DND-41 (cell line): Measurements from ENCODE around the gene PKP2.

Experiments
- ATAC-seq: fragments of 200-7000 bp; cut with Tn5 transposase; 3 replicates; pipeline ENCODE4 v1.9.1; 2021; ENCODE audit warnings: low read depth; ENCODE audit not compliant: insufficient read depth
- DNase-seq: peaks from one replicate; pipeline ENCODE4 v3.0.0-alpha.2; 2020
- H2AFZ ChIP-seq: 2 replicates; pipeline ENCODE4 v1.6.0; 2012; ENCODE audit warnings: low read depth, low read length
- H3K27ac ChIP-seq: 2 replicates; pipeline ENCODE4 v1.5.1; 2012; ENCODE audit warnings: low read length, inconsistent platforms
- H3K27me3 ChIP-seq: fragments of 200-600 bp; sonication (generic); 2 replicates; pipeline ENCODE4 v1.6.0; 2012; ENCODE audit warnings: low read length, mild to moderate bottlenecking, inconsistent platforms; ENCODE audit not compliant: insufficient read depth, poor library complexity
- H3K36me3 ChIP-seq: 2 replicates; pipeline ENCODE4 v1.5.1; 2012; ENCODE audit warnings: low read length, inconsistent platforms; ENCODE audit not compliant: insufficient read depth
- H3K4me1 ChIP-seq: 2 replicates; pipeline ENCODE4 v1.5.1; 2012; ENCODE audit warnings: mild to moderate bottlenecking, low read length; ENCODE audit not compliant: insufficient read depth
- H3K4me2 ChIP-seq: 2 replicates; pipeline ENCODE4 v1.6.0; 2012; ENCODE audit warnings: mild to moderate bottlenecking, moderate library complexity, low read length, inconsistent platforms; ENCODE audit not compliant: insufficient read depth
- H3K4me3 ChIP-seq, 2 experiments: fragments of 200-600 bp in 1 of 2; shearing (Covaris generic) in 1 of 2; 2 replicates each; pipeline ENCODE4 v1.5.1; 2012 to 2016; ENCODE audit warnings: inconsistent platforms in 2 of 2, low read length in 2 of 2, mild to moderate bottlenecking in 2 of 2, low read depth in 1 of 2, moderate library complexity in 1 of 2
- H3K79me2 ChIP-seq: 2 replicates; pipeline ENCODE4 v1.6.0; 2012; ENCODE audit warnings: low read length, inconsistent platforms; ENCODE audit not compliant: insufficient read depth
- H3K9ac ChIP-seq: 2 replicates; pipeline ENCODE4 v1.6.0; 2012; ENCODE audit warnings: low read depth, mild to moderate bottlenecking, inconsistent platforms, low read length, moderate library complexity
- H3K9me3 ChIP-seq: 2 replicates; pipeline ENCODE4 v1.5.1; 2012; ENCODE audit warnings: low read length, moderate library complexity, mild to moderate bottlenecking, inconsistent platforms; ENCODE audit not compliant: insufficient read depth, severe bottlenecking
- H4K20me1 ChIP-seq: 2 replicates; pipeline ENCODE4 v1.6.0; 2012; ENCODE audit warnings: low read length; ENCODE audit not compliant: insufficient read depth
- EZH2 ChIP-seq: IDR thresholded peaks from 3 replicates; pipeline ENCODE4 v1.6.1; 2012; ENCODE audit warnings: borderline replicate concordance, low read depth, mild to moderate bottlenecking, moderate library complexity, low read length, inconsistent platforms; ENCODE audit not compliant: severe bottlenecking
- TF ChIP-seq, protein P1 (sequence below): IDR thresholded peaks from 2 replicates; pipeline ENCODE4 v1.5.1; 2012; ENCODE audit warnings: borderline replicate concordance, low read length, moderate library complexity, mild to moderate bottlenecking; ENCODE audit not compliant: poor library complexity, severe bottlenecking; ENCODE audit errors: extremely low read depth

PKP2 gene

DNA sequence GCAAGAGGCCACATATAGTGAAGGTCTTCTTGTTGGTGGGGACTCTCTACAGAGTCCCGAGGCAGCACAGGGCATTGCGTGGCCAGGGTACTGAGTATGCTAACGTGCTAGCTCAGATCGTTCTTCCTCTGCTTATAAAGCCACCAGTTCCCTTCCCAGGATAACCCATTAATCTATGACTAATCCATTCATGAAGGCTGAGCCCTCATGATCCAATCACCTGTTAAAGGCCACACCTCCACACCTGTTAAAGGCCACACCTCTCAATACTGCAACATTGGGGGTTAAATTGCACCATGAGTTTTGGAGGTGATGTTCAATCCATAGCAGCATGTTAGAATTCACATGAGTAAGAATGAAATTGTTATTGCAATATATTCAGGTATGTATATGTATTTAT lies 128.1 kb downstream of the PKP2 start:
- ATAC-seq: no peak
- DNase-seq: no peak
- TF ChIP-seq EZH2: no peak
- TF ChIP-seq, protein P1, sequence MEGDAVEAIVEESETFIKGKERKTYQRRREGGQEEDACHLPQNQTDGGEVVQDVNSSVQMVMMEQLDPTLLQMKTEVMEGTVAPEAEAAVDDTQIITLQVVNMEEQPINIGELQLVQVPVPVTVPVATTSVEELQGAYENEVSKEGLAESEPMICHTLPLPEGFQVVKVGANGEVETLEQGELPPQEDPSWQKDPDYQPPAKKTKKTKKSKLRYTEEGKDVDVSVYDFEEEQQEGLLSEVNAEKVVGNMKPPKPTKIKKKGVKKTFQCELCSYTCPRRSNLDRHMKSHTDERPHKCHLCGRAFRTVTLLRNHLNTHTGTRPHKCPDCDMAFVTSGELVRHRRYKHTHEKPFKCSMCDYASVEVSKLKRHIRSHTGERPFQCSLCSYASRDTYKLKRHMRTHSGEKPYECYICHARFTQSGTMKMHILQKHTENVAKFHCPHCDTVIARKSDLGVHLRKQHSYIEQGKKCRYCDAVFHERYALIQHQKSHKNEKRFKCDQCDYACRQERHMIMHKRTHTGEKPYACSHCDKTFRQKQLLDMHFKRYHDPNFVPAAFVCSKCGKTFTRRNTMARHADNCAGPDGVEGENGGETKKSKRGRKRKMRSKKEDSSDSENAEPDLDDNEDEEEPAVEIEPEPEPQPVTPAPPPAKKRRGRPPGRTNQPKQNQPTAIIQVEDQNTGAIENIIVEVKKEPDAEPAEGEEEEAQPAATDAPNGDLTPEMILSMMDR: no peak

DNA sequence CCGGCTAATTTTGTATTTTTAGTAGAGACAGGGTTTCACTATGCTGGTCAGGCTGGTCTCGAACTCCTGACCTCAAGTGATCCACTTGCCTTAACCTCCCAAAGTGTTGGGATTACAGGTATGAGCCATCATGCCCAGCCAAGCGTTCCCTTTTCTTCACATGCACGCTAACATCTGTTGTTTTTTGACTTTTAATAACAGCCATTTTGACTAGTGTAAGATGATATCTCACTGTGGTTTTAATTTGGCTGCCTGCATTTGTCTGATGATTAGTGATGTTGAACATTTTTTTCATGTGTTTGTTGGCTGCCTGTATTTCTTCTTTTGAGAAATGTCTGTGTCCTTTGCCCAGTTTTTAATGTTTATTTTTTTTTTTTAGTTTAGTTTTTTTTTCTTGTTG lies 130.7 kb downstream of the PKP2 start:
- Histone ChIP-seq H3K4me3 (no peak overlapping the region), H3K4me1 (no peaks in the 10 kb centered on the region), H3K36me3 (no peaks in the 10 kb centered on the region), H3K27me3 (no peaks in the 10 kb centered on the region), H3K9me3 (no peaks in the 10 kb centered on the region), H3K4me2 (no peak overlapping the region), H3K79me2 (no peaks in the 10 kb centered on the region), H4K20me1 (no peaks in the 10 kb centered on the region), H3K9ac (no peak overlapping the region), H3K27ac (no peak overlapping the region), H2AFZ (no peak overlapping the region)
- TF ChIP-seq EZH2: no peak
- TF ChIP-seq, protein P1: no peak
- ATAC-seq: no peak
- no peak for DNase-seq

More for the DNA sequence above, 128.1 kb downstream of the PKP2 start:
- Histone ChIP-seq H3K4me3 (no peak overlapping the region), H3K4me2 (no peak overlapping the region), H2AFZ (no peak overlapping the region), H3K27ac (no peak overlapping the region), H4K20me1 (no peaks in the 10 kb centered on the region), H3K4me1 (no peaks in the 10 kb centered on the region), H3K79me2 (no peaks in the 10 kb centered on the region), H3K9me3 (no peaks in the 10 kb centered on the region), H3K27me3 (peaks cover 6% of the 10 kb centered on the region), H3K9ac (no peak overlapping the region), H3K36me3 (no peaks in the 10 kb centered on the region)

DNA sequence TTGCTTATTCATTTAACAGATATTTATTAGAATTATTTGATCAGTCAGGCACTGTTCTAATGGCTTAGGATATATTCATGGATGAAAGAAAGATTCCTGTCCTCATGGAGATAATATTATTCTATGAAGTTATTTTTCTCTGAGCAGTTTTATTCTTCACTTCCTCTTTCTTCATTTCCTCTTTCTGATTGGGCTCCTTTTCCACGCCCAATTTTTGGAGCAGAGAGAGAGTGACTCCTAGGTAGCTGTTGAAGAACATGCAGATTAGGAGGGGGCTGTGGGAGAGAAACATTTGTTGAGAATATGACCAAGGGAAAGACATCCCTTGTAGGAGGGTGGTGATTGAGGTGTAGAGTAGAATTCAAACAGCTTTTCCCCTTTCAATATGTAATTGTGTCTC lies 134.9 kb downstream of the PKP2 start:
- H3K4me3 ChIP-seq: no peak overlapping the region
- TF ChIP-seq EZH2: no peak
- TF ChIP-seq, protein P1: no peak
- H2AFZ ChIP-seq: no peak overlapping the region
- H3K27ac ChIP-seq: no peak overlapping the region
- peaks cover 1% of the 10 kb centered on the region for H3K4me1 ChIP-seq
- no peaks in the 10 kb centered on the region for H3K36me3 ChIP-seq
- no peaks in the 10 kb centered on the region for H3K79me2 ChIP-seq
- no peak overlapping the region for H3K9ac ChIP-seq
- no peaks in the 10 kb centered on the region for H4K20me1 ChIP-seq
- DNase-seq (no peak), ATAC-seq (no peak)
- H3K4me2 ChIP-seq: no peak overlapping the region
- H3K27me3 ChIP-seq: no peaks in the 10 kb centered on the region
- no peaks in the 10 kb centered on the region for H3K9me3 ChIP-seq

DNA sequence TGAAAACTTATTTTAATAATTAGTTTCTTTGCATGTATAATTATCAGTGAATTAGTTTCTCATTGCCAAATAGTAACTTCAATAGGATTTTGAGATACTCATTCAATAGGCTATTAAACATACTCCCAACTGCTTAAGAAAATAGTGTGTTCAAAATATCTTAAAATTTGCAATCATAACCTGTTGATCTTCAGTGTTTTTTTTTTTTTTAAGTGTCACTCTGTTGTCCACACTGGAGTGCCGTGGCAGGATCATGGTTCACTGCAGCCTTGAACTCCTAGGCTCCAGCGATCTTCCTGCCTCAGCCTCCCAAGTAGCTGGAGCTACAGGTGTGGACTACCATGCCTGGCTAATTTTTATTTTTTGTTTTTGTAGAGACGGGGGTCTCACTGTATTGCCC lies 139.4 kb downstream of the PKP2 start:
- DNase-seq: no peak

More for the DNA sequence above, 139.4 kb downstream of the PKP2 start:
- no peak overlapping the region for H3K9ac ChIP-seq
- no peak overlapping the region for H3K27ac ChIP-seq
- TF ChIP-seq, protein P1: no peak
- TF ChIP-seq EZH2: no peak
- no peak for ATAC-seq
- H3K36me3 ChIP-seq: peaks cover 20% of the 10 kb centered on the region
- no peak overlapping the region; the same call in 1 of the 2 replicates for H2AFZ ChIP-seq
- H3K27me3 ChIP-seq: no peaks in the 10 kb centered on the region
- no peak overlapping the region for H3K4me2 ChIP-seq
- H3K4me3 ChIP-seq: no peak overlapping the region
- H3K4me1 ChIP-seq: peaks cover 29% of the 10 kb centered on the region
- no peaks in the 10 kb centered on the region for H3K9me3 ChIP-seq
- H4K20me1 ChIP-seq: no peaks in the 10 kb centered on the region
- H3K79me2 ChIP-seq: peaks cover 33% of the 10 kb centered on the region
